Measurements from ENCODE around the gene SHISA4.
"Not testable (repeated sequence)": the region's sequence is repeated elsewhere in the genome, so short reads cannot be mapped to it uniquely, and the experiment has no call there.

Gene SHISA4

GRCh38 chr1:201899683-201900429 is 11.2 kb downstream of the SHISA4 start:
- DNase-seq: no peak

DNA sequence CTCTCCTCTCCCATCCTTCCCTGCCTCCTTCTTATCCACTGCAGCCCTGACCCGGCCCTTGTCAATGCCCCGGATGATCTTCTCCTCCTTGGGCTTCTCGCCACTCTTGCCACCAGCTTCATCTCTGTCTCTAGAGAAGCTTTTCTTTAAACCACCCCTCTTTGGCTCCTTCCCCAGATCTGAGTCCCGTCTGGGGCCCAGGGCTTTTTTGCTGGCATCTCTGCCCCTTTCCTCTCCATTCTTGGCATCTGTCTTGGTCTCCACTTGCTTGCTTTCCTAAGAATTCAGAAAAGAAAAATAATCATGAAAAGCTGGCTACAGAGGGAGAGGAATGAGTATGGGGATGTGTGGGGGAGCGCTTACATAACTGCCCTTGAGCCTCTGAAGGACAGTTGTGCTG is 11.8 kb downstream of the SHISA4 start:
- peak in 1 of 2 experiments; percentile 61 for DNase-seq

GRCh38 chr1:201901036-201901435 is 12.3 kb downstream of the SHISA4 start:
- DNase-seq: not testable (repeated sequence)

GRCh38 chr1:201902198-201902597 is 13.5 kb downstream of the SHISA4 start:
- DNase-seq: no peak

- no peak for DNase-seq
Measured at GRCh38 chr1:201903135-201903534, 14.4 kb downstream of the SHISA4 start.

DNA sequence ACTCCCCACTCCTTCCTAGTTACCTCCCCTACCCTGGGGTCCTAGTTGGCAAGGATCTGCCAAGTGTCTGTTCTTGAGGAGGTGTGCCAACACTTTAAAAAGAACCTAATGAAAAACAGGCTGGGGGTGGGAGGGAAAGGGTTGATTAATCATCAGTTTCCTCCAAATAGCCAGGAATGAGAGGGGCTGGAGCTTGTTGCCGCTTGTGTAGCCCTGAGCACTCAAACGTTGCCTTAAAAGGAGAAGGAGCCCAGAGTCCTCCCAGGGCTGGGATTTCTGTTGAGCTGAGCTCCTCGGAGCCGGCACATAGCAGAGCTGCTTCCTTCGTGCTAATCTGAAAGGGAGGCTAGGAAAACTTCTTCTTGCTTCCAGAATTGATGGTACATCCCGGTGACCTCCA is 15.9 kb downstream of the SHISA4 start:
- DNase-seq: no peak

DNA sequence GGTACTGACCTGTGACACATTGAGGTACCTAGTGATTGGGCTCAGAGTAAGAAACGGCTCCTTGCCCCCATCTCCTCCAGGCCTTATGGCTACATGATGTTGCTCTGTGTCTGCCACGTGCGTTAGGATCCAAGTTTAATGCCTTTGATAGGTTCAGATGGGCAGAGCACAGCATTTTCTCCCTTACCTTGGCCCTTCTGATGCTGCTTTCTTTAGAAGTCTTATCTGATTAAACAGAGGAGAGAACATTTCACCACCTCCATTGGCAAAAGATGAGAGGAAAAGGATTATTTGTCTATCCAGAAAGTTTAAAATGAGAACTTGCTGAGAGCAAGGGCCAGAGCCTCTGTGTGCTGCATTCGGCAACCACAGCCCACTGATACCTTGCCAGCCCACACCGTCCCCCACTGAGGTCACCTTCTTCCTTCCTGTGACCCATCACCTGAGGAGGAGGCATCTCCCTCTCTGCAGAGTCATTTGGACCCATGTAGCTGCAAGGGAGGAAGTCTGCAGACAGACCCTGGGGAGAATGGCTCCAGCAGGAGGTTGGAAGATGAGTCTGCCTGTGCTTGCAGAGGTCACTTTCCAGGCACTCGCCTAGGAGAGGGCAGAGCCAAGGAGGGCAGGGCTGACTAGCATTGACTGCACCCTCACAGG is 16.7 kb downstream of the SHISA4 start:
- no peak for DNase-seq

DNA sequence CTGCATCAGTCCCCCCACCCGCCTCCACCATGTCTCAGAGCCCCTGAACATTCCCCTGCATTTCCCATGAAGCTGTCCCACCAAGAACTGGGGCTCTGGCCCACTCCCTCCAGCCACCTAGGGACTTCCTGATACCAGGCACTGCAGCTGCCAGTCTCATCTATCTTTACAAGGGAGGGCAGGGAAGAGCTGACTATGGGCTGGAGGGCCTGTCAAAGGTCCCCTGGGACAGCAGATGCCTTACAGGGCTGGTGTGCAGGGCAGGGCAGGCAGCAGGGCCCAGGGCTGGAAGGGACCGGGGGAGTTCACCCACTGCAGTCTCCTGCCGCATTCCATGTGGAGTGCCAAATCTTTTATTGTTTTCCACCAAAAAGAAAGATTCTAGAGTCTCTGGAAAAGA is 17.6 kb downstream of the SHISA4 start:
- DNase-seq: no peak

GRCh38 chr1:201907621-201908020 is 18.9 kb downstream of the SHISA4 start:
- no peak for DNase-seq

DNA sequence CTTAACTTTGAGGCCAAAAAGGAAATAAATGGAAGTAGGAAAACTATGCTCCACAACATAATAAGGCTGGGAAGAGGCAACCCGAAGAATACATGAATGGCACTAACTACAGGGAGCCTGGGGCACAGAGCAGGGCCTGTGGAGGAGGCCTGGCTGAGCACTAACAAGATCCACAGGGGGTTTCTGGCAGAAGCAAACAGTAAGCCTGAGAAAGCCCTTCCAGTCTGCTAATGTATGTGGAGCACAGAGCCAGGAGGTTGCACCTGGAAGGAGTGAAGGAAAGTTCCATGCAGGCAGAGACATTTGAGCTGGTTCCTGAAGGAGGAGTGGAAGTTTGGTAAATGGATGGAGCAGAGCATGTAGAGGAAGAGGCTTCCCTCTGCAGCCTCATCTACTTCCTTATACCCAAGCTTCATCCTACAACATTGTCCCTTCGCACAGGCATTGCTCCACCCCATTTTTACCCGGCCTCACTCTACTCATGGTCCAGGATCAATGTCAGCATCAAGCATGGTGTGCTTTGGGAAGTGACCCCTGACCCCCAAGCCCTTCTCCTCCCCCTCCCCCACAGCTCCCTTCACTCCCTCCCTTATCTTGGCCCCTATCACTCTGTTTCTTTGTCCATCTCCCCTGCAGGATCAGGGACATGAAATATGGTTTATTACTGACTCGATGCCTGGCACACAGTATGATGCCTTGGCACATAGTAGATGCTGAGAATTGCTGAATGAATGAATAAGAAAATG is 23.3 kb downstream of the SHISA4 start:
- no peak for DNase-seq

- no peak for DNase-seq
Measured at GRCh38 chr1:201912832-201913231, 24.1 kb downstream of the SHISA4 start.

DNA sequence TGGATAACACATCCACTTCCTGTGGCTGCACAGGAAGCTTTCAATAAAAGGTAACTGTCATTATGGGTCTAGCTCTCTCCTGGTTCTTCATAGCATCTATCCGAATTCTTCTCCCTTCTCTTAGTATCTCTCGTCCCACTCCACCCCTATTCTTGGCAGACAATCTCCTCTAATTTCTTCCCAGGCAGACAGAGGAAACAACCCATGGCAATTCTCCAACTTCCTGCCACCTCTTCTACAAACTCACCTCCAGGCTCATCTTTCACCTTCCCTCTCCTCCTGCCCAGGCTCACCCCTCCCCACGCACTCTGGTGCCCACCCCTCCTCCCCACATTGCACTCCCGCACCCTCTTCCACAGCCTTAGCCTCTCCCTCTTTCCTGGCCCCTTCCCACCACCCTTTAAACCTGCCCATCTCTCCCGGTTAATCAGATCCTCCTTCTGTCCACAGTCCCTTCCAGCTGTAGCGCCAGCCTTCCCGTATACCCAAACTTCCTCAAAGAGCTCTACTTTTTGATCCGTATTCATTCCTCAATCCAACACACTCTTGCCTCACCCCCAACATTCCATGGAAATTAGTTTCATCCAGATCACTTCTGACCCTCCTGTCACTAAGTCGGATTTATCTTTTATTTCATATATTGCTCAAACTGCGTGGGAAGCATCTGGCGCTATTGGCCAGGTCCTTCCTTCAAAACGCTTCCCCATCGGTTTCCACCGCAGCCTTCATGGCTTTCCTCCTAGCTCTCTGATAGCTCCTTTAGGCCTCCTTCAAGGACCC is 25.9 kb downstream of the SHISA4 start:
- no peak for DNase-seq

GRCh38 chr1:201916649-201917249 is 28.1 kb downstream of the SHISA4 start:
- DNase-seq: no peak

GRCh38 chr1:201917362-201918033 is 28.8 kb downstream of the SHISA4 start:
- no peak for DNase-seq

- no peak for DNase-seq
Measured at GRCh38 chr1:201918343-201918742, 29.6 kb downstream of the SHISA4 start.

DNA sequence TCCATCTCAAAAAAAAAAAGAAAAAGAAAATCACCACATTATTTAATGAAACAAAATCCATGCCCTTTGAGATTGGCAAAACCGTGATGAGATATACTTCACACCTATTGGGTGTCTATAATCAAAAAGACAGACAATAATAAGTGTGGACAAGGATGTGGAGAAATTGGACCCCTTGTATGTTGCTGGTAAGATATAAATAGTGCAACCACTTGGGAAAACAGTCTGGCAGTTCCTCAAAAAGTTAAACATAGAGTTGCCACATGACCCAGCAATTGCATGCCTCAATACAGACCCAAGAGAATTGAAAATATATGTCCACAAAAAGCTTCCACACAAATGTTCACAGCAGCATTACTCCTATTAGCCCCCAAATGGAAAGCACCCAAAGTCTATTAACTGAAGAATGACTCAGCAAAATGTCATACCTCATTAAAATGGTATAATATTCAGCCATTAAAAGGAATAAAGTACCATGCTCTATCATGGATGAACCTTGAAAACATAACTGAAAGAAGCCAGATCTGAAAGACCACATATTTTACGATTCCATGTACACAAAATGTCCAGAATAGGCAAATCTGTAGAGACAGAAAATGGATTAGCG is 33.4 kb downstream of the SHISA4 start:
- DNase-seq: no peak

- DNase-seq: no peak
Measured at GRCh38 chr1:201925301-201925567, 36.5 kb downstream of the SHISA4 start.

DNA sequence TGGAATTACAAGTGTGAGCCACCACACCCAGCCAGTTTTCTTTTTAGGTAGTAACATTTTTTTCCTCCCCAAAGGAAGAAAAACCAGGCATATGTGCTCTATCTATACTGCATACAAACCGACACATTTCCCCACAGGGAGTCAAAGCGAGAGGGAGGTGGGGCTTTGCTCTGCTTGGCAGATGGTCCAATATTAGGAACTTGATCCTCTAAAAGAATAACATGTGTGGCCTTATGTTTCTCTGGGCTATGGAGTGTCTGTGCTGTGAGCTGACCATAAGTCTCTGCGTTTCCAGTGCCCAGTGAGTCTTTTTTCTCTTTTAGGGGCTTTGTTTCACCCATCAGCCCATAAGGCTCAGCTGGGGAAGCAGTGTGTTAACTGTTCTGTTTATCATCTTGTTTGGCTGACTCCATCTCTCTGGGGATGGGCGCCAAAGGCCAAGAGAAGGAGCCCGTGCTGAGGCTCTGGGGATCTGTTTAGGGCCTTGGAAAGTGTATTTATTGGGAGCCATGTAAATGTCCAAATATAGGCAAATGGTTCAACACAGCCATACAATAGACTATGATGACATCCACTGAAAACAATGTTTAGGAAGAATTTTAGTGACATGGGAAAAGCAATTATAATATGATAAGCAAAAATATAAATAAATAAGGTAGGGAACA is 37.4 kb downstream of the SHISA4 start:
- DNase-seq: peak; percentile 34 to 85

- DNase-seq: no peak
Measured at GRCh38 chr1:201928266-201928665, 39.6 kb downstream of the SHISA4 start.

DNA sequence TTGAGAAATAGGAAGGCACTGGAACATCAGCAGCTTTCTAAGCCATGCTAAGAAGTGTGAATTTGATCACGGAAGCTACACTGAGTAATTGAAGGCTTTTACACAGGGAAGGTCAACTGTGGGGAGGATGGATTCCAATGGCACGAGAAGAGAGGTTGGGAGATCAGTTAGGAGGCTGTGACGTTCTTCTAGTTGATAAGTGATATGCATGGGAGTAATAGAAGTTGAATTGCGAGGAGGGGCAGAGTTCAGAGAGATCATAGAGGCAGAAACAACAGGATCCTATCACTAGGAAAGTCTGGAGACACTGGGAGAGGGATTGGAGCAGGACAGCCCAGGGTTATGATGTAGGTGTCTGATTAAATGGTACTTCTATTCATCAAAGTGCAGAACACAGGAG is 41.4 kb downstream of the SHISA4 start:
- no peak for DNase-seq

DNA sequence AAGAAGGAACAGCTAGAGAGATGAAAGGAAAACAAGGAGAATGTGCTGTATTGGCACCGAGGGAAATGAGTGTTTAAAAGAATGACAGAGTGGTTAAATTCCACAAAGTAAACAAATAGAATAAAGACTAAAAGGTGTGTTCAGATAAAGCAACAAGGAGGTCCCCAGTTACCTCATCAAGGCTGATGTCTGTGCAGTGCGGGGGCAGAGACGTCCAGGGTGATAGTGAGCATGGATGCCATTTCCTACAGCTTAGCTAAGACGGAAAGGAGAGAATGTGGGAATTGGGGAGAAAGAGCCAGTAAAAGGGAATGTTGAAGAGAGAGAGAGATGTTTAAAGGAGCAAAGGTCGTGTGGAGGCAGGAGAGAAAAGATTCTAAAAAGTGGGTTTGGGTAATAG is 42.1 kb downstream of the SHISA4 start:
- DNase-seq: no peak

Measured in NCI-H446 (cell line).